ENCODE data around the gene ANGPTL1. TPM values are rescaled to one million over a fixed set of nuclear protein-coding genes. Genes with fewer than 3 reads are reported as not detected.
A peak's percentile ranks its signal among the peaks of the same experiment; 100 is the strongest.
"Not testable (repeated sequence)": the region's sequence is repeated elsewhere in the genome, so short reads cannot be mapped to it uniquely, and the experiment has no call there.

ANGPTL1 gene
- total RNA-seq, 1 experiment from 2014 or later, result 0.46 TPM

- Histone ChIP-seq H3K27me3 (no peaks in the 10 kb centered on the region), H3K36me3 (peaks cover 22% of the 10 kb centered on the region), H3K9me3 (no peaks in the 10 kb centered on the region), H3K4me3 (no peak overlapping the region)
- DNase-seq, result no peak
These were observed 859 bp upstream of the ANGPTL1 start for GRCh38 chr1:178871551-178872320.

- H3K36me3 ChIP-seq, result peaks cover 20% of the 10 kb centered on the region
- H3K9me3 ChIP-seq, result no peaks in the 10 kb centered on the region
- no peak for DNase-seq
- no peak overlapping the region for H3K4me3 ChIP-seq
- no peaks in the 10 kb centered on the region for H3K27me3 ChIP-seq
These were observed 656 bp downstream of the ANGPTL1 start for GRCh38 chr1:178870221-178870620.

GRCh38 chr1:178869119-178869697 lies 1.7 kb downstream of the ANGPTL1 start:
- no peak for DNase-seq

GRCh38 chr1:178868706-178869105 lies 2.2 kb downstream of the ANGPTL1 start:
- Histone ChIP-seq H3K9me3 (no peaks in the 10 kb centered on the region), H3K27me3 (no peaks in the 10 kb centered on the region), H3K36me3 (peaks cover 17% of the 10 kb centered on the region), H3K4me3 (no peak overlapping the region)
- no peak for DNase-seq

More at GRCh38 chr1:178869119-178869697, 1.7 kb downstream of the ANGPTL1 start:
- peaks cover 17% of the 10 kb centered on the region for H3K36me3 ChIP-seq
- H3K27me3 ChIP-seq, result no peaks in the 10 kb centered on the region
- no peak overlapping the region for H3K4me3 ChIP-seq
- no peaks in the 10 kb centered on the region for H3K9me3 ChIP-seq

- peaks cover 15% of the 10 kb centered on the region for H3K36me3 ChIP-seq
- H3K27me3 ChIP-seq, result no peaks in the 10 kb centered on the region
- no peak for DNase-seq
- H3K9me3 ChIP-seq, result no peaks in the 10 kb centered on the region
- peak overlapping the region; percentile 40 for H3K4me3 ChIP-seq
These were observed 3.2 kb downstream of the ANGPTL1 start for GRCh38 chr1:178867670-178868069.

GRCh38 chr1:178864326-178864725 lies 6.6 kb downstream of the ANGPTL1 start:
- Histone ChIP-seq H3K4me3 (no peak overlapping the region), H3K36me3 (peaks cover 28% of the 10 kb centered on the region), H3K27me3 (no peaks in the 10 kb centered on the region), H3K9me3 (no peaks in the 10 kb centered on the region)
- DNase-seq, result no peak

GRCh38 chr1:178862864-178863263 lies 8.0 kb downstream of the ANGPTL1 start:
- Histone ChIP-seq H3K27me3 (no peaks in the 10 kb centered on the region), H3K9me3 (no peaks in the 10 kb centered on the region), H3K36me3 (peaks cover 33% of the 10 kb centered on the region), H3K4me3 (no peak overlapping the region)
- no peak for DNase-seq

- no peaks in the 10 kb centered on the region for H3K27me3 ChIP-seq
- H3K36me3 ChIP-seq, result peaks cover 33% of the 10 kb centered on the region
- H3K4me3 ChIP-seq, result no peak overlapping the region
- DNase-seq, result no peak
- no peaks in the 10 kb centered on the region for H3K9me3 ChIP-seq
These were observed 8.5 kb downstream of the ANGPTL1 start for GRCh38 chr1:178862416-178862815.

GRCh38 chr1:178857126-178857525 lies 13.8 kb downstream of the ANGPTL1 start:
- Histone ChIP-seq H3K36me3 (peaks cover 34% of the 10 kb centered on the region), H3K4me3 (no peak overlapping the region), H3K9me3 (no peaks in the 10 kb centered on the region), H3K27me3 (no peaks in the 10 kb centered on the region)
- no peak for DNase-seq

GRCh38 chr1:178849918-178850317 lies 21.0 kb downstream of the ANGPTL1 start:
- Histone ChIP-seq H3K27me3 (no peaks in the 10 kb centered on the region), H3K9me3 (no peaks in the 10 kb centered on the region), H3K4me3 (no peak overlapping the region), H3K36me3 (peaks cover 52% of the 10 kb centered on the region)
- no peak for DNase-seq

GRCh38 chr1:178847919-178848318 lies 23.0 kb downstream of the ANGPTL1 start:
- H3K36me3 ChIP-seq, result peaks cover 58% of the 10 kb centered on the region
- not testable (repeated sequence) for H3K9me3 ChIP-seq, H3K27me3 ChIP-seq, H3K4me3 ChIP-seq, DNase-seq

GRCh38 chr1:178847396-178847849 lies 23.5 kb downstream of the ANGPTL1 start:
- Histone ChIP-seq H3K9me3 (no peaks in the 10 kb centered on the region), H3K36me3 (peaks cover 54% of the 10 kb centered on the region), H3K4me3 (no peak overlapping the region), H3K27me3 (no peaks in the 10 kb centered on the region)
- peak; percentile 31 for DNase-seq

- Histone ChIP-seq H3K27me3 (no peaks in the 10 kb centered on the region), H3K9me3 (no peaks in the 10 kb centered on the region)
These were observed 24.6 kb downstream of the ANGPTL1 start for GRCh38 chr1:178846306-178846705.

GRCh38 chr1:178844436-178844835 lies 26.4 kb downstream of the ANGPTL1 start:
- peaks cover 12% of the 10 kb centered on the region for H3K9me3 ChIP-seq
- DNase-seq, result no peak
- peaks cover 53% of the 10 kb centered on the region for H3K36me3 ChIP-seq
- no peaks in the 10 kb centered on the region for H3K27me3 ChIP-seq
- no peak overlapping the region for H3K4me3 ChIP-seq

More at GRCh38 chr1:178846306-178846705, 24.6 kb downstream of the ANGPTL1 start:
- Histone ChIP-seq H3K36me3 (peaks cover 49% of the 10 kb centered on the region), H3K4me3 (no peak overlapping the region)
- DNase-seq, result no peak

GRCh38 chr1:178825167-178825566 lies 45.7 kb downstream of the ANGPTL1 start:
- Histone ChIP-seq H3K4me3 (no peak overlapping the region), H3K27me3 (no peaks in the 10 kb centered on the region), H3K9me3 (no peaks in the 10 kb centered on the region), H3K36me3 (peaks cover 83% of the 10 kb centered on the region)
- no peak for DNase-seq

GRCh38 chr1:178821134-178821866 lies 49.6 kb downstream of the ANGPTL1 start:
- no peak for DNase-seq
- H3K36me3 ChIP-seq, result peaks cover 78% of the 10 kb centered on the region
- H3K4me3 ChIP-seq, result no peak overlapping the region
- H3K27me3 ChIP-seq, result no peaks in the 10 kb centered on the region
- H3K9me3 ChIP-seq, result no peaks in the 10 kb centered on the region

- Histone ChIP-seq H3K9me3 (no peaks in the 10 kb centered on the region), H3K27me3 (no peaks in the 10 kb centered on the region), H3K4me3 (no peak overlapping the region), H3K36me3 (peaks cover 77% of the 10 kb centered on the region)
- DNase-seq, result peak; percentile 9
These were observed 51.8 kb downstream of the ANGPTL1 start for GRCh38 chr1:178819123-178819522.

Measured in MG63 (cell line).